ENCODE data around the gene RPE. TPM values are rescaled to one million over a fixed set of nuclear protein-coding genes. Genes with fewer than 3 reads are reported as not detected.

RPE gene
- total RNA-seq, 1 experiment from 2014 or later: 67.6 TPM

DNA sequence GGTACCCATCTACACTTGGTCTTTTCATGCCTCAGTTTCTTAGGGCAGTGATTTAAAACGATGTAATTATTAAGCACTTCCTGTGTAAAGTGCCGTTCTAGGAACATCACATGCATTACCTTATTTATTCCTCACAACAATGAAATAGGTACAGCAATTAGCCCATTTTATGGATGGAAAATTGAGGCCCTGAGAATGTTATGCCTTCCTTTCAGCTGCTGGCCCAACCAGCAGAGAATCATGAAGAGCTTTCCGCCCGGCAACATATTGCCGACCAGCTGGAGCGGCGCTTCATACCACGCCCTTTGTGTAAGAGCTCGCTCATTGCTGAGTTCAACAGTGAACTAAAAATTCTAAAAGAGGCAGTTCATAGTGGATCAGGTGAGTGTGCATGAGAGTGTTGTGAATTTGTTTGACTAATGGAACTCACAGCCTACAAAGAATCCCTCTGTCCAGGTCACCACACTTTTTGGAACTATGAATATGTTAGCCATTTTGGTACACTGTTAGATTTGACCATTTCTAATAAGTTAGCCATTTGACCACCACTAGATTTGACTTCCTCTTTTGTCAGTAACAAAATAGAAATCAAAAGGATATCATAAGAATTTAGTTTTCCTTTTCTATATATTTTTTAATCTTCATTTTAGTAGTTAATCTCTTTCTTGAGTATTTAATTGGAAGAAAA is 25.6 kb upstream of the RPE start:
- no TSS peak for BruUV-seq (replicated peaks)
- ChIA-PET POLR2A (no interaction called here), CTCF (interaction anchor here (0.7 to 2.4 kb wide), 5 partner anchors 211 to 422 kb away, joined by 3 to 13 read pairs (median 6); no protein-coding TSS in a partner anchor), RAD21 (ENCODE audit: low non-redundant PET in 1 of 2, low total read pairs in 2 of 2, uncharacterized antibody in 2 of 2, unreplicated experiment in 2 of 2) (interaction anchor here in 1 of 2 experiments (0.7 kb wide), 1 partner anchor 218 kb away, joined by 3 read pairs; no protein-coding TSS in a partner anchor)
- no peaks in the 10 kb centered on the region for H3K36me3 ChIP-seq (ENCODE audit: control insufficient read depth in 1 of 2, insufficient read depth in 2 of 2, low read length in 2 of 2)
- H3K4me2 ChIP-seq (ENCODE audit: low read length): no peak overlapping the region
- H3K9ac ChIP-seq (ENCODE audit: low read length): no peak overlapping the region
- DNase-seq (ENCODE audit: low read depth, low spot score) (no peak), ATAC-seq (no peak)
- no peaks in the 10 kb centered on the region for H3K27me3 ChIP-seq (ENCODE audit: insufficient read depth, low read length)
- H3K79me2 ChIP-seq (ENCODE audit: insufficient read depth, low read length): no peaks in the 10 kb centered on the region
- no peaks in the 10 kb centered on the region for H3K9me2 ChIP-seq (ENCODE audit: insufficient read depth)
- intact Hi-C loops (cut with micrococcal nuclease): loop anchor here (1.0 to 5.0 kb wide), 3 partner anchors 218 to 420 kb away; no protein-coding TSS in a partner anchor
- no peaks in the 10 kb centered on the region for H3K4me1 ChIP-seq (ENCODE audit: control insufficient read depth in 1 of 2, insufficient read depth in 2 of 2, low read length in 2 of 2)
- TF ChIP-seq ELF1 (IDR thresholded peaks at IDR 0.05; ENCODE audit: borderline replicate concordance, low read depth): no peak
- TF ChIP-seq FOSL1 (IDR thresholded peaks at IDR 0.05; ENCODE audit: low read depth): no peak
- no peak for TF ChIP-seq JUND (IDR thresholded peaks at IDR 0.05)
- TF ChIP-seq POLR2A (IDR thresholded peaks at IDR 0.05; ENCODE audit: borderline replicate concordance, extremely low read depth, insufficient read depth, insufficient read length): no peak
- no peak for TF ChIP-seq SP1 (IDR thresholded peaks at IDR 0.05; ENCODE audit: low read depth)
- TF ChIP-seq TCF7L2 (IDR thresholded peaks at IDR 0.05; ENCODE audit: borderline replicate concordance, extremely low read depth, insufficient read depth, insufficient read length): no peak
- no peak for TF ChIP-seq ZFX (IDR thresholded peaks at IDR 0.05)
- TF ChIP-seq ZNF274 (IDR thresholded peaks at IDR 0.05; ENCODE audit: low read depth, low read length): no peak
- TF ChIP-seq, protein P1, sequence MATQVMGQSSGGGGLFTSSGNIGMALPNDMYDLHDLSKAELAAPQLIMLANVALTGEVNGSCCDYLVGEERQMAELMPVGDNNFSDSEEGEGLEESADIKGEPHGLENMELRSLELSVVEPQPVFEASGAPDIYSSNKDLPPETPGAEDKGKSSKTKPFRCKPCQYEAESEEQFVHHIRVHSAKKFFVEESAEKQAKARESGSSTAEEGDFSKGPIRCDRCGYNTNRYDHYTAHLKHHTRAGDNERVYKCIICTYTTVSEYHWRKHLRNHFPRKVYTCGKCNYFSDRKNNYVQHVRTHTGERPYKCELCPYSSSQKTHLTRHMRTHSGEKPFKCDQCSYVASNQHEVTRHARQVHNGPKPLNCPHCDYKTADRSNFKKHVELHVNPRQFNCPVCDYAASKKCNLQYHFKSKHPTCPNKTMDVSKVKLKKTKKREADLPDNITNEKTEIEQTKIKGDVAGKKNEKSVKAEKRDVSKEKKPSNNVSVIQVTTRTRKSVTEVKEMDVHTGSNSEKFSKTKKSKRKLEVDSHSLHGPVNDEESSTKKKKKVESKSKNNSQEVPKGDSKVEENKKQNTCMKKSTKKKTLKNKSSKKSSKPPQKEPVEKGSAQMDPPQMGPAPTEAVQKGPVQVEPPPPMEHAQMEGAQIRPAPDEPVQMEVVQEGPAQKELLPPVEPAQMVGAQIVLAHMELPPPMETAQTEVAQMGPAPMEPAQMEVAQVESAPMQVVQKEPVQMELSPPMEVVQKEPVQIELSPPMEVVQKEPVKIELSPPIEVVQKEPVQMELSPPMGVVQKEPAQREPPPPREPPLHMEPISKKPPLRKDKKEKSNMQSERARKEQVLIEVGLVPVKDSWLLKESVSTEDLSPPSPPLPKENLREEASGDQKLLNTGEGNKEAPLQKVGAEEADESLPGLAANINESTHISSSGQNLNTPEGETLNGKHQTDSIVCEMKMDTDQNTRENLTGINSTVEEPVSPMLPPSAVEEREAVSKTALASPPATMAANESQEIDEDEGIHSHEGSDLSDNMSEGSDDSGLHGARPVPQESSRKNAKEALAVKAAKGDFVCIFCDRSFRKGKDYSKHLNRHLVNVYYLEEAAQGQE (IDR thresholded peaks at IDR 0.05; ENCODE audit: low read depth): no peak
- TF ChIP-seq, protein P2, sequence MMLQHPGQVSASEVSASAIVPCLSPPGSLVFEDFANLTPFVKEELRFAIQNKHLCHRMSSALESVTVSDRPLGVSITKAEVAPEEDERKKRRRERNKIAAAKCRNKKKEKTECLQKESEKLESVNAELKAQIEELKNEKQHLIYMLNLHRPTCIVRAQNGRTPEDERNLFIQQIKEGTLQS (IDR thresholded peaks at IDR 0.05): no peak
- TF ChIP-seq ZBTB33 (IDR thresholded peaks at IDR 0.05; ENCODE audit: extremely low read depth, insufficient replicate concordance, low read length): no peak
- TF ChIP-seq SIN3A (IDR thresholded peaks at IDR 0.05; ENCODE audit: low read depth): no peak
- TF ChIP-seq EGR1 (IDR thresholded peaks at IDR 0.05; ENCODE audit: low read depth): no peak
- no peak for TF ChIP-seq SRF (IDR thresholded peaks at IDR 0.05; ENCODE audit: low read depth)
- TF ChIP-seq EZH2 (IDR thresholded peaks at IDR 0.05): no peak
- TF ChIP-seq YY1 (IDR thresholded peaks at IDR 0.05; ENCODE audit: extremely low read depth, insufficient replicate concordance, low read depth, low read length): no peak
- no peak for TF ChIP-seq RAD21 (IDR thresholded peaks at IDR 0.05; ENCODE audit: low read depth)
- TF ChIP-seq, protein P3, sequence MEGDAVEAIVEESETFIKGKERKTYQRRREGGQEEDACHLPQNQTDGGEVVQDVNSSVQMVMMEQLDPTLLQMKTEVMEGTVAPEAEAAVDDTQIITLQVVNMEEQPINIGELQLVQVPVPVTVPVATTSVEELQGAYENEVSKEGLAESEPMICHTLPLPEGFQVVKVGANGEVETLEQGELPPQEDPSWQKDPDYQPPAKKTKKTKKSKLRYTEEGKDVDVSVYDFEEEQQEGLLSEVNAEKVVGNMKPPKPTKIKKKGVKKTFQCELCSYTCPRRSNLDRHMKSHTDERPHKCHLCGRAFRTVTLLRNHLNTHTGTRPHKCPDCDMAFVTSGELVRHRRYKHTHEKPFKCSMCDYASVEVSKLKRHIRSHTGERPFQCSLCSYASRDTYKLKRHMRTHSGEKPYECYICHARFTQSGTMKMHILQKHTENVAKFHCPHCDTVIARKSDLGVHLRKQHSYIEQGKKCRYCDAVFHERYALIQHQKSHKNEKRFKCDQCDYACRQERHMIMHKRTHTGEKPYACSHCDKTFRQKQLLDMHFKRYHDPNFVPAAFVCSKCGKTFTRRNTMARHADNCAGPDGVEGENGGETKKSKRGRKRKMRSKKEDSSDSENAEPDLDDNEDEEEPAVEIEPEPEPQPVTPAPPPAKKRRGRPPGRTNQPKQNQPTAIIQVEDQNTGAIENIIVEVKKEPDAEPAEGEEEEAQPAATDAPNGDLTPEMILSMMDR (IDR thresholded peaks at IDR 0.05 in 2 of 3, conservative IDR thresholded peaks at IDR 0.05 in 1 of 3; ENCODE audit: borderline replicate concordance in 1 of 3, insufficient read depth in 1 of 3, low read depth in 2 of 3, low read length in 2 of 3): no peak
- TF ChIP-seq CBX3 (IDR thresholded peaks at IDR 0.05; ENCODE audit: low read depth): no peak
- no peak for TF ChIP-seq POLR2AphosphoS5 (IDR thresholded peaks at IDR 0.05; ENCODE audit: low read depth, low read length)
- no peaks in the 10 kb centered on the region for H3K9me3 ChIP-seq (ENCODE audit: control insufficient read depth in 1 of 2, insufficient read depth in 1 of 2, low read depth in 1 of 2, low read length in 2 of 2)
- H3K27ac ChIP-seq (ENCODE audit: low read depth, low read length): no peak overlapping the region
- no peaks in the 10 kb centered on the region for H4K20me1 ChIP-seq (ENCODE audit: insufficient read depth)
- H2AFZ ChIP-seq (ENCODE audit: low read depth, low read length, poor library complexity, severe bottlenecking): no peak overlapping the region
- no peak overlapping the region for H3K4me3 ChIP-seq (replicated peaks in 1 of 2; ENCODE audit: low read depth in 1 of 2, low read length in 2 of 2)

All from HCT116 (cell line).